Activated CD4-positive, alpha-beta T cell treated with anti-CD3 and anti-CD28 coated beads, Interleukin-2, amount 50 U/mL, for 4 hours (primary cell): ENCODE data around the gene POFUT2.

Experiments used
- DNase-seq, 2 experiments: peaks; one replicate each; pipeline ENCODE4 v3.0.0-alpha.2; 2020

POFUT2 gene, protein sequence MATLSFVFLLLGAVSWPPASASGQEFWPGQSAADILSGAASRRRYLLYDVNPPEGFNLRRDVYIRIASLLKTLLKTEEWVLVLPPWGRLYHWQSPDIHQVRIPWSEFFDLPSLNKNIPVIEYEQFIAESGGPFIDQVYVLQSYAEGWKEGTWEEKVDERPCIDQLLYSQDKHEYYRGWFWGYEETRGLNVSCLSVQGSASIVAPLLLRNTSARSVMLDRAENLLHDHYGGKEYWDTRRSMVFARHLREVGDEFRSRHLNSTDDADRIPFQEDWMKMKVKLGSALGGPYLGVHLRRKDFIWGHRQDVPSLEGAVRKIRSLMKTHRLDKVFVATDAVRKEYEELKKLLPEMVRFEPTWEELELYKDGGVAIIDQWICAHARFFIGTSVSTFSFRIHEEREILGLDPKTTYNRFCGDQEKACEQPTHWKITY

DNA sequence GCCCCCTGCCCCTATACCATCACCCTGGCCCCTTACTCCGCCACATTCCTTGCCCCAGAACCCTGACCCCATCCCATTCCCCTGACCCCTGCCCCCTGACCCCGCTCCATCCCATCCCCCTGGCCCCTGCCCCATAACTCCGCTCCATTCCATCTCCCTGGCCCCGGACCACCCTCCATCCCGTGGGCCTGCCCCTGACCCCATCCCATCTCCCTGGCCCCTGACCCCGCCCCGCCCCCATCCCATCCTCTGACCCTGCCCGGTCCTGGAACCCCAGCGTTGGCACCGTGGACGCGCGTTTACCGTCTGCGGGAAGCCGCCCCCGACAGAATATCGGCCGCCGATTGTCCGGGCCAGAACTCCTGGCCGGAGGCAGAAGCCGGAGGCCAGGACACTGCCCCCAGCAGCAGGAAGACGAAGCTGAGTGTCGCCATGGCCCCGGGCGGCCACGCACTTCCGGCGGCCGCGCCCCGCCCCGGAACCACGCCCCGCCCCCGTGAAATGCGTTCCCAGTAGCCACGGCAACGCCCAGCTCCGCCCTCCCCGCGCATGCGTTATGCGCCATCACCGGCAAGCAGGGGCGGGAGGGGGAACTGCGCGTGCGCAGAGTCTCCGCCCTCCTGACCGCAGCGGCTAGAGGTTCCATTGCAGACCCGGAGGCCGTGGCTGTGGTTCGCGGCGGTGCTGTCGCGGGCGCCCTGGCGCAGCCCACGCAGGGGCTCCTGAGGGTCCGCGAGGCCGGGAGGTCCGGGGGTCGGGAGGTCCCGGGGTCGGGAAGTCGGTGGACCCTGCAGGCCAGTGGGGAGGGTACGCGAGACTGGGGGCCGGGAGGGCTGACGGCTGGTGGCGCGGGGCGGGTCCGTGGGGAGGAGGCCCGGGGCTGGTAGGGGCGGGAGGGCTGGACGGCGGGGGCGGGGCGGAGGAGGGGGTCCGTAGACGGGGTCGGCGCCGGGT is at the start of gene POFUT2:
Gene POFUT2, minus strand, starts transcription at position 458 of the 954 bp plus-strand sequence. Its CDS starts 24 bp downstream, at position 434.
- DNase-seq = peak; percentile 97 to 98

DNA sequence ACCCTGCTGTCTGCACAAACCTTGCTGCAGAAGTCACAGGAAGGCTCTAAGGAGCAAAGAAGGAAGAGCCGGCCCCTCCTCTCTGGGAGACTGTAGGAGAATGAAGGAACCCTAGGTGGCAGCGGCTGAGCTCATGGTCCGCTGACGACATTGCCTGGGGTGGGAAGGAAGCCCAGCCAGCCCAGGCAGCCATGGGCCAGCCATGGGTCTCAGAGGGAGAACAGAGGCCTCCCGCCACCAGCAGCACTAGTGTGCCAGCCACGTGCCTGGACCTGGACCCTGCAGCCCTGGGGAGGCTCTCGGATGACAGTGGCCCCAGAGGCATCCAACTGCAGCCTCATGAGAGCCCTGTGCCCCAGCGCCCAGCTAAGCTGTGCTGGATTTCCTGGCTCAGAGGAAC is 49.2 kb upstream of the POFUT2 start:
- no peak for DNase-seq

DNA sequence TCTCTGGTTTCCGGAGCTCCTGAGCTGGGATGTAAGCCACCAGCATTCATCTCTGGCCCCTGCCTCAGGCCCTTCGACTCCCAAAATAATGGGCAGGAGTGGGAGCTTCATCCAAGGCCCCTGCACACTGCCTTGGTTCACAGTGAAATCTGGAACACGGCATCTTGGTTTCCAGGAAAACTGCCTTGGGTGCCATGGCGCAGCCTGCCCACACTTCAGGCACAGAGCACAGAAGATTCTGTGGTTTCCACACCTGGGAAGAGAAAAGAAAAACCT is 48.8 kb upstream of the POFUT2 start:
- DNase-seq = no peak

DNA sequence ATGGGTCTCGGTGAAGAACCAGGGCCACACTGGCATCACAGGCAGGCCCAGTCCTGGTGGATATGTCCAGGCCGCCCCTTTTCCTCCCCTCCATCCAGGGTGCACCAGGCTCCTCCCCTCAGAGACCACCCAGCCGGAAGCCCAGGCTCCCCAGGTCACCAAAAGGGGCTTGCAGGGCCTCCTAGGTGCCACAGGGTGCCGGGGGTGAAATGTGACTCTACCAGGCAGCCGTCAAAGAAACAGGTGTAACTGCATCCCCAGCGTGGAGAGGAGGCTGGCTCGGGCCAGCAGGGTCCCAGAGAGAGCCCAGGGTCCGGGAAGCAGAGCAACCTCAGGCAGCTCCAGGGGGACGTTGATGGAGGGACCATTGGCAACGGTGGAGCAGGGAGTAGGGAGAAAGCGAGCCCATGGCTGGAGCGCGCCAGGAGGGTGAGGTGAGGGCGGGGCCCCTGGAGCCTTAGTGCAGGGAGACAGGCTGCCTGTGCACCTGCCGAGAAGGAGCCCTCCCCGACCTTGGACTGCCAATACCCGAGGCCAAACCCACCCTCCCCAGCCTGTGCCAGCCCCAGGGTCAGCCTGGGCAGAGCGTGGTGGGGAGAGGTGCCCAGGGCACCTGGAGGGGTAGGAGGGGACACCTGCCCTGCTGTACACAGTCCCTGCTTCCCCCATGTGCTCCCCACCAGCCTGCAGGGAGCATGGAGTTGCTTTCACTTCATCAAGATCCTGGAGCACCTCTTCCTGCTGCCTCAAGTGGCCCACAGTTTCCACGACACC is 48.3 kb upstream of the POFUT2 start:
- DNase-seq = no peak

DNA sequence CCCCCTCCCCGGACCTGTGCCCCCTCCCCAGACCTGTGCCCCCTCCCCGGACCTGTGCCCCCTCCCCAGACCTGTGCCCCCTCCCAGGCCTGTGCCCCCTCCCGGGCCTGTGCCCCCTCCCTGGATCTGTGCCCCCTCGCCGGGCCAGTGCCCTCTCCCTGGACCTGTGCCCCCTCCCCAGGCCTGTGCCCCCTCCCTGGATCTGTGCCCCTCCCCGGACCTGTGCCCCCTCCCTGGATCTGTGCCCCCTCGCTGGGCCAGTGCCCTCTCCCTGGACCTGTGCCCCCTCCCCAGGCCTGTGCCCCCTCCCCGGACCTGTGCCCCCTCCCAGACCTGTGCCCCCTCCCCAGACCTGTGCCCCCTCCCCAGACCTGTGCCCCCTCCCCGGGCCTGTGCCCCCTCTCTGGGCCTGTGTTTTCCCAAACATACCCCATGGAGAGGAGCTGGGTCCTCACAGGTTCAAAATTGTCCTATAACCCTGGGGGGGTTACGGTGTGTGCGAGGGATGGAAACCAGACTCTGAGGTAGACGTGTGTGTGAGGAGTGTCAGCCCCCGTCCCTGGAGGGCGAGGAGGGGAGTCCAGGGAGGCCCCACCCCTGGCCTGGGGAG is 47.6 kb upstream of the POFUT2 start:
- DNase-seq = no peak

DNA sequence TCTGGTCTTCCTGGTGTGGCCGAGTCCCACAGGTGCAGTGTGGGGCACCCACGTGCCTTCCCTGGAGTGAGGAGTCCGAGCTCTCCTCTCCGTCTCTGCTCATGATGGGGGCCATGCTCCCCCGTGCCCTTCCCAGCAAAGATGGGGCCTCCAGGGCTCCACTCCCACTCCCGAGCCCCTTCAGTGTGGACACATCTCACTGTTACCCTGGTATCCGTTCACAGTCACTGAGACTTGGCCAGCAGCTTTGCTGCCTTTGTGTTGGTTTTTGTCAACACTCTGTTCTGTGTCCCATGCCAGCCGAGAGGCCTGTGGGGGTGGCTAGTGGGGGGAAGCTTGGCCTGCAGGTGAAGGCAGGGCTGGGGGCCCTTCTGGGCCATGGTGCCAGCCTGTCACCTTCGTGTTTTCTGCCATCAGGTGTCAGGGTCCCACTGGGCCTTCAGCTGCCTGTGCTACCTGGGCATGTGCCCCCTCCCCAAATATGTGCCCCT is 46.9 kb upstream of the POFUT2 start:
- DNase-seq = no peak

DNA sequence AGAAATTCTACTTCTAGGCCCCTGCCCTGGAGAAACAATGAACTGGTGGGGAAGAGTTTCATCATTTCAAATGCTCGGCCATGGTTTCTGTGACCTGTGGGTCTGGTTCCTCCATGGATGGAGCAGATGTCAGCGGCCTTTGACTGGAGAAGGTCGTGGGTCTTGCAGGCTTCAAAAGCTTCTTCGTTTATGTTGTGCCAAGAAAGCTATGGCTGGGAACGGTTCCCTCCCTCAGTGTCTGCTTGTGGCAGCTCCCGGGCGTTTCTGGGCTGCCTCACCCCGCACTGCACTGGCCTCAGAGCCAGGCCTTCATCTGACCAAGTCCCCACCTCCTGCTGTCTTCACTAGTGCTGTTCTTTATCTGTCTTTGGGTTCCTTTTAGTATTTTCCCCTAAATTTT is 46.4 kb upstream of the POFUT2 start:
- DNase-seq = no peak

DNA sequence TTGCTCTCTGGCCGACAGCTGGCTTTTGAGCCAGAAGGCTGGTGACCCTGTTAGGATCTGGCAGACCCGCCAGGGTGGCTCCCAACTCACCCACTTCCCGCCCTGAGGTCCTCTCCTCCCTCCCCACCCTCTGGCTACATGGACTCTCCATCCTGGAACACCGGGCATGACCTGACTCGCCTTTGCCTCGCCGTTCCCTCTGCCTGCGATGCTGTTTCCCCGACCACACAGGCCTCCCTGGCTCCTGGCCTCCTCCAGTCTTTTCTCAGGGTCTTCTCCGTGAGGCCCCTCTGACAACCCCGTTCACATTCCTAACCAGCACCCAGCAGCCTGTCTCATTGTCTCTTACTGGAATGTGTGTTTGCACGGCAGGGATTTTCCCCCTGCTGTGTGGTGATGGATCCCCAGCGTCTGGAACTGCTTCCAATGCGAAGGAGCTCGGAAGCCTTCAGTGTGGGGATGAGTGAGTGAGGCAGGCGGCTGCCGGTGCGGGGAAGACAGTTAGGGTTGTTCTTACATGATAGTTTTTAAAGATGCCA is 46.0 kb upstream of the POFUT2 start:
- no peak for DNase-seq

DNA sequence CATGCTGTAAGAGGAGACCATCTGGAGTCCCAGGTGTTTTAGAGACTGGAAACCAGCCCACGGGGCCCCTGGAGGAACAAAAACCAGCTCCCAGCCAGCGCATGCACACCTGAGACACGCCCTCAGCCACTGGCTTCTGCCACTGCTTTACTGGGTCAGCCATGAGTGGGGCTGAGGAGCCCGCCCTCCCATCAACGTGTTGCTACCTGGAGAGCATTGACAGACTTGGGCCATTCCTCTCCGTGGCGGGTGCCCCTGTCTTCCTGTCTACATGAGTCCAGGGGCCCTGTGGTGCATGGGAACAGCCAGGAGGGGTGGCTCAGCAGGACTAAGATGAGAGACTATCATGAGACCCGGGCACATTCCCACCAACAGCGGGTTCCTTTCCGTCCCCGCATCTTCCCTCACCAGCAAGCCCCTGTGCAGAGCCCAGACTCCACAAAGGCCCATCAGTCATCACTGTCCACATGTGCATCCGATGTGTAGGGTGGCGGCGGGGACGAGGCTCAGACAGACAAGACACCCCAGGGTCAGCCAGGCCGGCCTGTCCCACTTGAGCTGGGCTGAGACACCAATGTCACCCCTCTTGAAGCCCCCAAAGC is 45.4 kb upstream of the POFUT2 start:
- no peak for DNase-seq

DNA sequence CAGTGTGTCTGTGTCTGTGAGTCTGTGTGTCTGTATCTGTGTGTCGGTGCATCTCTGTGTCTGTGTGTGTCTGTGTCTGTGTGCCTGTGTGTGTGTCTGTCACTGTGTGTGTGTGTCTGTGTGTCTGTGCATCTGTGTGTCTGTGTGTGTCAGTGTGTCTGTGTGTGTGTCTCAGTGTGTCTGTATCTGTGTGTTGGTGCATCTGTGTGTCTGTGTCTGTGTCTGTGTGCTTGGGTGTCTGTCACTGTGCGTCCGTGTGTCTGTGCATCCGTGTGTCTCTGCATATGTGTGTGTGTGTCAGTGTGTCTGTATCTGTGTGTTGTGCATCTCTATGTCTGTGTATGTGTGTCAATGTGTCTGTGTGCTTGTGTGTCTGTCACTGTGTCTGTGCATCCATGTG is 44.7 kb upstream of the POFUT2 start:
- no peak for DNase-seq

DNA sequence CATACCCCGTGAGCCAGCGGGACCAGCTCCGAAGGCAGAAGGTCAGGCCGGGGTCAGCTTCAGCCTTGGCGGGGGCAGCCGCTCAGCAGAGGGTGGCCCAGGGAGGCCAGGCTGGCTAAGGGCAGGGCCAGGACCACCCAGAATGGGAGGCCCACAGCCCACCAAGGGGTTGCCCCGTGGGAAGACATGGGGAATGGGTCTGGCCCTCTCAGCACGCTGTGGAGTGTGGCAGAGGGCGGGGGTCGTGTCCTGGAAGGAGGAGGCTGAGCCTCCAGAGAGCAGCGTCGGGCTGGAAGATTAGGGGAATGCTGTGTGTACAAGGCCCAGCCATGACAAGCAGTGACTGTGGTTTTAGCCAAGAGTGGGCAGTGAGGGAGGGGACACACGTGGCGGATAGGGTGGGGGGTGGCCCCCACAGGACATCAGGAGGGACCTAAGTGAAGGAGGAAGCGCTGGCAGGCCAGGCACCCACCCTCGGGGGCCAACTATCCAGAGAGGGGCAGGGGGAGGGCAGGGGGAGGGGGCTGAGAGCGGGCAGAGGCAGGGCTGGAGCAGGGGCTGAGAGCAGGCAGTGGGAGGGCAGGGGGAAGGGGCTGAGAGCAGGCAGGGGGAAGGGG is 43.9 kb upstream of the POFUT2 start:
- DNase-seq = no peak

DNA sequence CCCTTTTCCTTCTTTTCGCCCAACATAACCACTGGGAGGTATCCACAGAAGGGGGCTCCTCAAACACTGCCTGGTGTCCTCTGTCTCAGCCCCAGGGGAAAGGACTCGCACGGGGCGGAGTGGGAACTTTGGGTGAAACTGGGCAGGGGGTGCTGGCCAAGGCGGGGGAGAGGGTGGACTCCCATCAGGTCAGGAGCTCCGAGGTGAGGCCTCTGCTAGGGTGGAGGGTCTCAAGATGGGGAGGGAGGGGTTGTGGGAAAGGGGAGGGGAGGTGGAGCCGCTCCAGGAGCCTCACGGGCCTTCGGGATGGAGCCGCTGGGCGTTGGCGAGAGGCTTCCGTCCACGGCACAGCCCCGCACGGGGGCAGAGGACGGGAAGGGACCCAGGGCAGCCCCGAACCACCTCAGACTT is 43.2 kb upstream of the POFUT2 start:
- DNase-seq = no peak

DNA sequence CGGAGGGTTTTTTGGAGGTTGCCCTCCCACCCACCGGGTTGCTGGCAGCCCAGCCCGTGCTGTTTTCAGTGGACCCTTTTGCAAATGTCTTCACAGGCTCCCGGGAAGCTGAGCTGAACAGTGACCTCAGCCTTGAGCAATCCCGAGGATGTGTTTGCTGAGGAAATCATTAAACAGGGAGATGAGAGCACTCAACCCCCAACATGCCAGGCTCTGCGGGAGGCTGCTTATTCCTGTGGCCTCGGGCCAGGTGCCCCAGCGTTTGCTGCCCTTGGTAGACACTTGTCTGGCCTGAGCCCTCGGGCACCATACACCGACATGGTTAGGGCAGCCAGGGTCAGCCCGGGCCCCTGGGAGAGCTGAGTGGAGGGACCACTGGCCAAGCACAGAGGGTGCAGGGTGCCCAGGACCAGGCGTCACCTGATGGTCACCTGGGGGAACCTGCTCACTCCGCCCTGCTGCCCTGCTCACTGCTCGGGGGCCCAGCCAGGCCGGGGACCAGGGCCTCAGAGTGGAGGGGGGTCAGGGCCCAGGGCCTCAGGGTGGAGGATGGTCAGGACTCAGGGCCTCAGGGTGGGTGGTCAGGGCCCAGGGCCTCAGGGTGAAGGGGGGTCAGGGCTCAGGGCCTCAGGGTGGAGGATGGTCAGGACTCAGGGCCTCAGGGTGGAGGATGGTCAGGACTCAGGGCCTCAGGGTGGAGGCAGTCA is 42.5 kb upstream of the POFUT2 start:
- no peak for DNase-seq

DNA sequence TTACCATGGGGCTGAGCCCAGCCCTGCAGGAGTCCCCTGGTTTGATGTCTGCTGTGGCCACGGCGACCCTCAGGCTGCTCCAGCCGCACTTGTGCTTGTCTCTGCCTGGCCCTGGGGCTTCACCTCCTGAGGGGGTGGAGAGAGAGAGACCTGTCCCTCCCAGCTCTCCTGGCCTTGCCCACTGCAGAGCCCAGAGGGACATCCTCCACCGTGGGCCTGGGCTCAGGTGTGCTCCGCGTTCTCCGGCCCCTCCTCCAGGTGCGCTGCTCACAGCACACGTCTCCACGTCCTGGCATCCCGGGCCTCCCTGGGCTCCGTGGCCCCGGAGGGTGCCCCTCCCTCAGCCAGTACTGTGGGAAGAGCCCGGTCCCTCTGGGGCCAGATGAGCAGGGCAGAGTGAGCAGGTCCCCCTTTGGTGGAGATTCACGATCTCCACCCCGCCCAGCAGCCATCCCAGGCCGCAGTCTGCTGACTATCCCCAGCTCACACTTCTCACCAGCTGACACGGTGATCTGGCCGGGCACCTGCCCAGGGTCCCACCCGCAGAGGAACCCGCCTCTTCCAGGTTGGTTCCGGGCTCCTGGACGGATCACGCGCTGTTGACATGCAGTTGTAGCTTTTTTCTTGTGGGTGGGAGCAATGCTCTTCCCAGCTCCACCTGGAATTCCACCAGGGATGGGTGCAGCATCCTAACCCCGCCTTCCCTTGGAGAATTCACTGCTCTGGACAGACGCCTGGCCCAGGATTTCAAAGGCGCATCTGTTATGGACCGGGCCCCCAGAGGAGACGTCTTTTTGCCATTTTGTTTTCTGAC is 41.8 kb upstream of the POFUT2 start:
- DNase-seq = no peak

DNA sequence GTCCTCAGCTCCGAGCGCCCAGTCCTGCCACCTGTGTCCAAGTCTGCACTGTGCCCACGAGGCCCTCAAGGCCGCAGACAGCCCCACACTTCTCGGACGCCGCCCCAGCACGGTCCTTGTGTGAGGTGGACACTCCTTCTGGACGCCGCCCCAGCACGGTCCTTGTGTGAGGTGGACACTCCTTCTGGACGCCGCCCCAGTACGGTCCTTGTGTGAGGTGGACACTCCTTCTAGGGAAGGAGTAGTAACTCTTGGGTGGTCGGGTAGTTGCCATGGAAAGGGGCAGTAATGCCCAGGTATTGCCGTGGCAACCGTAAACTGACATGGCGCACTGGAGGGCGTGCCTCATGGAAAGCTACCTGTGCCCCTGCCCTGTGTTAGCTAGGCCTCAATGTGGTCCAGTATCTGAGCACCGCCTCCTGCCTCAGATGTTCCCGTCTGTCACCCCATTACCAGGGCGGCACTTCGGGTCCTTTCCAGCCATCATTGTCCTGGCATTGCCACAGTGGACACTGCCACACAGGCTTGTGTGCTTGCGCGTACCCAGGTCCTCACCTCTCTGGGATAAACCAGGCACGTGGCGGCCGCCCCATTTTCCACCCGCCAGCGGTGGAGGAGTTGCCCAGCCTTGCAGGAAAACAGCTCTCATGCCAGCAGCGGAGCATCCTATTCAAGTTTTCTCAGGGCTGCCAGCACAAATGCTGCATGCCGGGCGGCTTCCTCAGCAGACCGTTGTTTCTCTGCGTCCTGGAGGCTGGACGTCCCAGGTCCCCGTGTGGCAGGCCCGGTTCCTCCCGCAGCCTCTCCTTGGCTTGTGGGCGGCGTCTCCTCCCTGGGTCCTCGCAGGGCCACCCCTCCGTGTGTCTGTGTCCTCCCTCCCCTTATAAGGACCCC is 40.8 kb upstream of the POFUT2 start:
- no peak for DNase-seq

DNA sequence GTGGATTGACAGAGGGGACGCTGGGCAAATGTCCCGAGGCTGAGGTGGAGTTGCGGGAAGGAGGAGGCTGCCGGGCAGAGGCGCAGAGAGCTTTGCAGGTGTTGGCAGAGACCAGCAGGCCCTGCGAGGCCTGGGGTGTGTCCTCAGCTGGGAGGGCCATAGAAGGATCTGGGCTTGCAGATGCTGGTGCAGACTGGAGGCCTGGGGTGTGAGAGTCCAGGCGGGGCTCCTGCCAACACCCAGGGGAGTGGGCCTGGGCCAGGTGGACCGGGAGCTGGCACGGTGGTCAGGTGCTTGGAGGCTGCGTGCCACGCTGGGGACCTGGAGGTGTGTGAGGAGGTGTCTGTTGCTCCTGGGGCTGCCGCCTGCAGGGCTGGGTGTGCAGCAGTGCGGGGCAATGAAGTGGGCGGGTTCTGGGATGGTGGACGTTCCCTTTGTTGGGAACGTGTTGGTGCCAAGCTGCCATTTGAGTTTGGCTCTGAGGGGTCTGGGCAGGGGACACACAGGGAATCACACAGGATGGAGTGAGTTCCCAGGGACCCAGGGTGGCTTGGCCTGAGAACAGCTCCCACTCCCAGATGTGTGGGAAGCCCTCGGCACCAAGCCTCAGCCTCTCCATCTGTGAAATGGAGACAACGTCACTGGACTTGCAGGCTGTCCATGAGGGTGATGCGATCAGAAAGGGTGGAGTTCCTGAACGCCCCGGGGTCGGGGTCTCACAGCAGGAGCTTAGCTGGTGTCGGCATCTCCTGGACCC is 39.9 kb upstream of the POFUT2 start:
- DNase-seq = no peak

DNA sequence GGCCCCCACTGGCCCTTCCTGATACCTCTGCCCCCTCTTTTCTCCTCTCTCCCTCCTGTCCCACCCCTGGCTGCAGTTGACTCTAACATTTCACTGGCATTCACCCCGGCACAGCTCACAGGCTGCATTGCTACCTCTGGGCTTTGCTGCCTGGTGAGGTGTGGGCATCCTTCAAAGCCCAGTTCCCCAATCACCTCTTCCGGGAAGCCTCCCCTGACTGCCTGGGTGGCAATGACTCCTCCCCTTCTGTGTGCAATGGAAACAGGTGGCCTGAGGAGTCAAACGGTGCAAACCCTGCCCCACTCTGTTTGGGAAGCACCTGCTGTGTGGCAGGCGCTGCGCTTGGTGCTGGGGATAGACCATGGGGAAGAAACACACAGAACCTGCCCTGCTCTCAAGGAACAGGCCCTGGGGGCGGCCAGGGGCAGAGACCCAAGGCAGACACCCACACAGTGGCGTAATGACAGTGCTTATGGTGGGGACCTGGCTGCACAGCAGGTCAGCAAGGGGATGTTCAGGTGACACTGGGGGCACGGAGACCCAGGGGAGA is 39.3 kb upstream of the POFUT2 start:
- no peak for DNase-seq
